Left forelimb (tissue), 1 donor: Measurements from ENCODE around the gene PTH1R.

Experiments used
- DNase-seq: peaks from one replicate; pipeline ENCODE4 v3.0.0-alpha.2; 2018; ENCODE audit warnings: low spot score

The PTH1R gene

DNA sequence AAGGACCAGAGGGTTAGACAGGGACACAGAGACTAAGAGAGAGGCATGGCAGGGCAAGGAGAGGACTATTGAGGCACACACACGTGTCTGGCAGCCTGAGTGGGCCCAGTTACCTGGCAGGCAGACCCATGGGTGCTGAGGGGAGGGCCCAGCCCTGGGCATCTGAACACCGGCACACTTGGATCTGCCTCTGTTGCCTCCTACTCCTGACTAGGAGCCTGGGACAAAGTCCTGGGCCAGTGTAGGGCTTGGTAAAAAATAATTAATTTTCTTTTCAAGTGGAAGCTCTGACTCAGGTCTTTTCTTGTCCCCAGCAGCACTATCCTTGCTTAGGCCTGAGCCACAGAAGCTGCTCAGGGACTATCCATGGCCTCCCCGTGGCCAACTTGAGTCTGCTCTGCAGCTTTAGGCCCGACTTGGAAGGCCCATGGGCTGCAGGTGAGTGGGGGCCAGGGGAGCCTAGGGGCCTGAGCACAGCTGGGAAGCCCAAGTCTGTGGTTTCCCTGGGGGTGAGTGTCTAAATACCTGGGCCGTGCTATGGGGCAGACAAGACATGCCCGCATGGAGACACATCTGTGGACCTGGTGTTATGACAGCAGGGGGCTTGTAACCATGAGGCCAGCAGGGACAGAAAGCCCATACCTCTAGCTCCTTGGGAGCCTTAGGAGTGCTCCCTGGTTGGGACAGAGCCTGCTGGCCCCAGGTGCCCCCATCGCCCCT, at the start of gene PTH1R:
TSS of gene PTH1R (plus strand) at position 316 of the 720 bp plus-strand sequence. CDS start 5,839 bp downstream, outside the sequence.
- no peak for DNase-seq

DNA sequence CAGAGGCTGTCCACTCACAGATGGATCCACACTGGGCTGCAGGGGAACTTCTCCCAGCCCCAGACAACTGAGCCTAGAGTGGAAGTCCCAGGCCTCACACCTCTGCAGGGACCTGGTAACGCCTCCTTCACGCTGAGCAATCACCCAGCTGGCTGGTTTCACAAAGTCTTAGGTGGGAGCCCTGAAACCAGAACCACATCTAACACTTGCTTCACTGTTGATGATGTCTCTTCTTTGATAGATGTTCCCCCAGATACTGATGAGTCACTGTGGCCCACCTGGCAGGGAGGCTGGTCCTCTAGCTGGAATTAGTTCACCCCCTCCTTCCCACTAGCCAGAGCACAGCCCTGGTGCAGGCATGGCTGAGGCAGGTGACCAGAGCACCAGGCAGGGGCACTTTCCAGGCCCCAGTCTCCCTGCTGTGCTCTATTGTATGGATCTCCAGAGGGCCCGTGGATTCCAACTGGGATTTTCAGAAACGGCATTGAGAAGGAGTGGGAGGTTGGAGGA, 47.8 kb upstream of the PTH1R start:
- no peak for DNase-seq

DNA sequence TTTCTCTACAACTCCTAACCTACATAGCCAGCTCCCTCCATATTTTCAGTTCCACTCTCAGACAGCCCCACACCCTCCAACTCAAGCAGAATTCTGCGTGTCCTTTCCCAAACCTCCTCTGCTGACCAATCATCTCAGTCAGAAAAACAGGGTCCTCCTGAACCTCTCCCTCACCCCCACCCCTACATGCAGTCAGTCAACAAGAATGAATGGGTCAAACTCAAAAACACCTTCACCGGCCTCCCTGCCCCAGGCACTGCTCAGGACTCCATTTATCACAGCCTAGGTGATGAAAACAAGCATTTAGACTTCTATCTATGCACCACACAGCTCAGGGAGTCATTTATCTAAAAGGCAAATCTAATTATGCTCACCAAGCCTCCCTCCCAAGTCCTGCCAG, 46.7 kb upstream of the PTH1R start:
- DNase-seq, result no peak

DNA sequence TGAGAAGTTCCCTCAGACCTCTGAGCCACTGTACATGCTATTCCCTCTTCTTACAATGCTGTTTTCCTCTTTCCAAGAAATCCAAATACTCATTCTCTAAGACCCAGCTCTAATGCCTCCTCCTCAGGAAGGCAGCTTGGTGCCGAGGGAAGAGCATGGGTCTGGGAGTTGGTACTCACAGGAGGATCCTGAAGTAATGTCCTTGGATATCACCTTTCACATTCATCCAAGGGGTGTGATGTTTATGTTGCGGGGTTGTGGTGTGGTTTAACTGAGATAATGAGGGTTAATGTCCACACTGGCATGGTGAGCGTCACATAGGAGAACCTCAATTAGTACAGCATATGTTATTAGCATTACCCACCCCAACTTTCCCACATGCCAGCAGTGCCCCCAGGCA, 46.2 kb upstream of the PTH1R start:
- DNase-seq, result no peak

DNA sequence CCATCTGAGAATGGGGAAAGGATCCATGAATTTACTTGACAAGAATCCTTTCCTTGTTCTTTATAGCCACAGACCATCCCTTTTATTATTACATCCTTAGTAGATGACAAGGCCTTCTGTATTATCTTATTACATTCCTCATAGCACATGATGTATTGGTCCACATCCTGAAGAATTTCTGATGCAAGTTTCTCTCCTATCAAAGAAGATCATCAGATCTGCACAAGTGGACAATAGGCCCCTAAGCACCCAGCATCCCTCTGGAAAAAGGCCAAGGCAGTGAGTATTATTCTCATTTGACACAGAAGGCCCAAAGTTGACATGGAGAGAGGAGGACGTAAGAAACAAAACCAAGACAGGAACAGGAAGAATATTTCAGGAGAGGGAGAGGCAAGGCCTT, 45.7 kb upstream of the PTH1R start:
- DNase-seq, result no peak

DNA sequence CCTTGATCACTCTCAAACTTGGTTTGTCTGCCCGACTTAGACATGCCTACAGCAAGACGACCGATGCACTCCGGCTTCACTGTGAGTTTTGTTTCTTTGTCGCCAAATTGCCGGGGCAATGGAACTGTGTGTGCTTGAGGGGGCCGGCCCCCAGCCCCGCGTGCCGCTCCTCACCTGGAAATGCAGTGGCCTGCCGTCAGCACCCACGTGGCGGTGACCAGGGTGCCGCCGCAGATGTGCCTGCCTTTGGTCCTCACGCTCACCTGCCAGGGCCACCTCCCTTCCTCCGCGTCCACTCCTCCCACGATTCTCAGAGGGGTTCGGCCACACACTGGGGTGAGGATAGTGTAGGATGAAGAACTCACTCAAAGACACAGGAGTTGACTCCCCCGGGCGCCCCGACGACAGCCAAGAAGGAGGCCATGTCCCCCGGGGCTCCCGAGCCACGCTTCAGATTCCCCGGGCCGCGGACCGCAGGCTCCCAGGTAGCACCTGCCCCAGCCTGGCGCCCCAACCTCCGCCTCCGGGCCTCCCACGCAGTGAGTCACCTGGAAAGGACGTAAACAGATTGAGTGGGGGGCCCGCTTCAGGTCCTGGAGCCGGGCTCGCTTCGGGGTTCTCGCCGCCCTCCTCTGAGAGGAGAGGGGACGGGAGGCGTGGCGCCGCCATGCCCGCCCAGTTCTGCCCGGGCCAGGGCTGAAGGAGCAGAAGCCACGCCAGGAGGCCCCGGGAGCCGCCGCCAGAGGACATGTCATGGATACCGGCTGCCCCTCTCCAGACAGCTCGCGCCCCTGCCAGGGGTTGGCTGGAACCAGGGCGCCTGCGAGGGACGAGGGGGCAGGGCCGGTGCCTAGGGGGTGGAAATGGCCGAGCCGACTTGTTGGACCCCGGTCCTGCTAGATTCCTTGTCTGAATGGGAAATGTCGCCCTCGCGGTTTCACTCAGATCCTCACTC, 43.9 kb upstream of the PTH1R start:
- DNase-seq, result no peak

DNA sequence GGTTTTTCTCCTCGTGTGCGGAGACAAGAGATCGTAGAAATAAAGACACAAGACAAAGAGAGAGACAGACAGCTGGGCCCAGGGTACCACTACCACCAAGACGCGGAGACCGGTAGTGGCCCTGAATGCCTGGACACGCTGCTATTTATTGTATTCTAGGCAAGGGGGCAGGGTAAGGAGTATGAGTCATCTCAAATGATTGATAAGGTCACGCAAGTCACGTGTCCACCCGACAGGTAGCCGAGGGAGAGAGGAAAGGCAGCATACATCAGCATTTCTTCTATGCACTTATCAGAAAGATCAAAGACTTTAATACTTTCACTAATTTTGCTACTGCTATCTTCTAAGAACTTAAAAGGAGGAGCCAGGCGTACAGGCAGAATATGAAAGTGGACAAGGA, 42.5 kb upstream of the PTH1R start:
- DNase-seq, result no peak

DNA sequence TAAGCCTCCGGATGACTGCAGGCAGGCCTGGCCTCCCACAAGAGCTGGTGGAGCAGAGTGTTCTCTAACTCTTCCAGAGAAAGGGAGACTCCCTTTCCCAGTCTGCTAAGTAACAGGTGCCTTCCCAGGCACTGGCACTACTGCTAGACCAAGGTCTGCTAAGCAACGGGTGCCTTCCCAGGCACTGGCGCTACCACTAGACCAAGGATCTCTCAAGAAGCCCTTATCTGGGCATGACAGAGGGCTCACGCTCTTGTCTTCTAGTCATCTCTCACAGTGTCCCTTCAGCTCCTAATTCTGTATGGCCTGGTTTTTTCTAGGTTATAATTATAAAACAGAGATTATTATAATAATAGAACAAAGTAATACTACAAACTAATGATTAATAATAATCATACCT, 42.0 kb upstream of the PTH1R start:
- no peak for DNase-seq

DNA sequence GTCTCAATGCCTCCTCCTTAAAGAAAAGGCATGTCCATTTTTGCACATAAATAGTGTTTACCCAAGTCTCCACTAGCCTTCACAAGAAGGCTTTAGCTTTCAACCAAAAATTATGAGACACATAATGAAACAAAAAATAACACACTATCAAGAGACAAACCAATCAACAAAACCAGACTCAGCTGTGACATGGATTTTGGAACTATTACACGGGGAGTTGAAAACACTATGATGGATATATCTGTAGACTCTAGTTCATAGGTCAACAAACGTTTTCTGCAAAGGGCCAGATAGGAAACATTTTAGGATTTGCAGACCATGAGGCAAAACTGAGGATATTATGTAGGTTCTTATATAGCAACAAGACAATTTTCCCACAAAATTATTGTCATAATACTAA, 39.2 kb upstream of the PTH1R start:
- no peak for DNase-seq

DNA sequence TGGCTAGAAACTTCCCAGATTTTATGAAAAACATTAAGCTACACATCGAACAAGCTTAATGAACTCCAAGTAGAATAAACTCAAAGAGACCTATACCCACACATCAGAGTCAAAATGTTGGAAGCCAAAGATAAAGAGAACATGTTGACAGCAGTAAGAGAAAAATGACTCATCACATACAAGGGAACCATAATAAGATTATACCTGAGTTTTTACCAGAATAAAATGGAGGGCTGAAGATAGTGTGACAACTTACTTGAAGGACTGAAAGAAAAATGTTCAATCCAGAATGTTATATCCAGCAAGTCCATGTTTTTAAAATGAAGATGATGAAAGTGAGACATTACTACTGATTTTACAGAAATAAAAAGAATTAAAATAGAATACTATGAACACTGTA, 37.0 kb upstream of the PTH1R start:
- DNase-seq, result no peak

DNA sequence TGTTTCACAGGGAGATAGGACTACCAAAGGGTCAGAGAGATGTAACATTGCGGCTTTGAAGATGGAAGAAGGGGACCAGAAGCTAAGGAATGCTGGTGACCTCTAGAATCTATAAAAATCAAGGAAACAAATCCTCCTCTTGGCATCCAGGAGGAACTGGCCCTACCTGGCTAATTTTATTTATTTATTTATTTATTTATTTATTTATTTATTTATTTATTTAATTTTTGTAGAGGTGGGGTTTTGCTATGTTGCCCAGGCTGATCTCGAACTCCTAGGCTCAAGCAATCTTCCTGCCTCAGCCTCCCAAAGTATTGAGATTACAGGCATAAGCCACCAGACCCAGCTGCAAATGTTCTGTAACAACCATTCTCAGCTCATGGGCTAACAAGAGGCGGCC, 34.0 kb upstream of the PTH1R start:
- DNase-seq, result no peak

DNA sequence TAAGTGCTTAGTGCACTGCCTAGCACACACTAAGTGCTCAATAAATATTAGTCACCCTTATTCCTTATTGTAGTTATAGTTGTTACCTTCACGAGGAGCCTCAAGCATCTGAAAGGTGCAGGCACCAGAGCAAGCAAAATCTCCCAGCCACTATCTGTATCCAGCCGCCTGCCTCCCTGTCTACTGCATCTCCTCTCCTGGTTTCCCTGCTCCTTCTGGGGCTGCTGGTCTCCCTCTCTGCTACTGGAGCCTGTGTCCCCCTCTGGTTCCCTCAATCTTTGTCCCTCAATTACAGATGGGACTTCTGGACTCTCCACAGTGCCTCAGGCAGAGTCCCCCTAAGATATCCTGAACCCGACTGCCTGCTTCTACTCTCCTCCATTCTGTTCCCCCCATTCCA, 33.1 kb upstream of the PTH1R start:
- no peak for DNase-seq

DNA sequence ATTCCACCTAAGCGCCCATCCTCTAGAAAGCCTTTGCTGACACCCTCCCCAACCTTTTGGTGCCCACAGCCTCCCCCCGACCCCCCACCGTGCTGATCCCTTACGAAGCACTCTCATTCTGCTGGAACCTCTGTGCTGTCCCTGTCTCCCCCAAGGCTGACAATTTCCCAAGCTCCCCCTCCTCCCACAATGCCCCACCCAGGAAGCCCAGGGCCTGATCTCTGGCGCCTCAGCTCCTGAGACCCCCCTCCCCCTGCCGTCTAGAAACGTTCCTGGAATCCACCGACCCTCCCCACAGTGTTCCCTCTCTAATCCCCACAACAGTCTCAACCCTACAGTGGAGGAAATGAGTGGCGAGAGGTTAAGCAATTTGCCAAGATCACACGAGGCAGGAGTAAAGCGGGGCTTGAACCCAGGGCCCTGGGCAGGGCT, 32.6 kb upstream of the PTH1R start:
- DNase-seq, result no peak

DNA sequence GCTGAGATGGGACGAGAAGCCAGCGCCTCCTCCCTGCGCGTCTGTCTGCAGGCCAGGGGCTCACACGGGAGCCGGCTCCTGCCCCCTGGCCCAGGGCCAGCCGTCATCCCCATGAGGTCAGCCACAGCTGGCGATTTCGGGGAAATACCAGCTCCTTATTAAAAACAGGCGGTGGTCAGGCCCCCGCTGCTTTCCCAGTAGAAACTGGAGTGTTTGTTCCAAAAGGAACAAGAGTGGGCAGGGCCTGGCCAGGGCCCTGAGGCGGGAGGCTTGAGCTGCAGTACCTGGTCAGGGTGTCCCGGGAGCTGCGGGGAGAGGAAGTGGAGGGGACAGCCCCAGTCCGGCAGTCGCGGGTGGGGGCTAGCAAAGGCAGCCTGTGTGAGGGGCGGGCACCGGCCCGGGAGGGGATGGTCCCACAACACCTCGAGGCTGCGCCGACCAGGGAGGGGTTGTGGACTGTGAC, 32.1 kb upstream of the PTH1R start:
- DNase-seq, result peak; percentile 86

DNA sequence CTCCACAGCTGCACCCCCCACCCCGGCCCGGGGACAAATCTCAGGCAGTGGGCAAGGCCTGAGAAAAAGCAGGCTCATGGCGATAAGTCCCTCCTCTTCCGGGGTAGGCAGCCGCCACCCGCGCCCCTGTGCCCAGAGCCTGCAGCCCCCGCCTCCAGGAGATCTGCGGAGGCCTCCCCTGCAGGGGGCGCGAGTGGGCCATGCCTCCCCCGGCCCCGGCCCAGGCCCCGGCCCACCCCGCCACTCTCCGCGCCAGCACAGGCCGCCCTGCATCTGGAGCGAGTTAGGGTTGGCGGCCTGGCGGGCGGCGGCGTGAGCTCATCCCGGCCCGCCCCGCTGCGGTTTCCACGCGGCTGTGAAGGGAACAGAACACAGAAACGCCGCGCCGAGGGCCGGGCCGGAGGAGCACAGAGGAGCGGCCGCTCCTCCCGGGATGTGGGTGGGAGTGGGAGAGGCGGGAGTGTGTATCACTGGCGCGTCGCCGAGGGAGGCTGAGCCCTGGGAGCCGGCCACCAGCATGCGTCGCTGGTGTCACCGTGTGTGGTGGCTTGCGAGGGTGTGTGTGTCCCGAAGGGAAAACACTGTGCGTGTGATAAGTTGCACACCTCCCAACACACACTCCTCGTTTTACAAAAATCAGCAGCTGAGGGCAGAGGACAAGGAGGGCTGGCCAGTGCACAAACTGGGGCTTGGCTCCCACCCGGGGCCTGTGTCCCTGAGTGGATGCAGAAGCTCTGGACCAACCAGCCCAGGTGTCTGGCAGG, 31.5 kb upstream of the PTH1R start:
- DNase-seq, result peak; percentile 93

DNA sequence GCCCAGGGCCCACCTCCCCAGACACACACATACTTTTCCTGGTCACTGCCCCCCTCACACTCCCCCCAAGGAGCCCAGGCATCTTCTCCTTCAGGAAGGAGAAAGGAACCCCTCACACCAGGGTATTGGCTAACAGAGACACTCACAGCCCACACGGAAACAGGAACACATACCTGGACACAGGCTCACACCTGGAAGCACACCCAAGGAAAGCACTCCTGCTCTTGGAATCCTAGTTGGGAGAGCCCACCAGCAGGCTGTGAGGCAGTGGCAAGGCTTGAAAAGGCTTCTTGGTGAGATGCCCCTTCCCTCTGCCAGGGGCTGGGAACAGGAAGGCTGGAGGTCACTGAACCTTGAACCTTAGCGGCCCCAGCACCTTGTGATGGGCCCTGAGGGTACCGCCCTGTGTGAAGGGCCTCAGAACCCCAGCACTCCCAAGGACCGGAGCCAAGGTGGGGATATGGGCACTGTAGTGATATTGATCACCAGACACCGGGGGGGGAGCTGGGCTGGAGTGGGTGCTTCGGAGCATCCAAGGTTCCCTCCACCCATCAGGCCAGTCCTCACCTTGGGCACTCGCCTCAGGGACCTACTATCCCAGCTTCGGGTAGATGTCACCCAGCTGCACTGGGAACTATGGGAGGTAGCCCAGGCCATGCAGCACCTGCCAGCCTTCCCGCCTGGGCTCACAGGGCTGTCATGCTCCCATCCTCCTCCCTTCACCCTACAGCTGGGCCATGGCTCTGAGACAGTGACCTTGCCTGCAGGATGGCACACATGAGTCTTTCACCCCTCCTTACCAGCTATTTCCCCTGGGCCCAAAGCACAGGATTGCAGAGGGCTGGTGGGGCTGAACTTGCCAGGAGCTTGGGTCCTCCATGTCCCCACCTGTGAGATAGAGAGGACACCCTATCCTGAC, 30.6 kb upstream of the PTH1R start:
- DNase-seq, result peak; percentile 60

DNA sequence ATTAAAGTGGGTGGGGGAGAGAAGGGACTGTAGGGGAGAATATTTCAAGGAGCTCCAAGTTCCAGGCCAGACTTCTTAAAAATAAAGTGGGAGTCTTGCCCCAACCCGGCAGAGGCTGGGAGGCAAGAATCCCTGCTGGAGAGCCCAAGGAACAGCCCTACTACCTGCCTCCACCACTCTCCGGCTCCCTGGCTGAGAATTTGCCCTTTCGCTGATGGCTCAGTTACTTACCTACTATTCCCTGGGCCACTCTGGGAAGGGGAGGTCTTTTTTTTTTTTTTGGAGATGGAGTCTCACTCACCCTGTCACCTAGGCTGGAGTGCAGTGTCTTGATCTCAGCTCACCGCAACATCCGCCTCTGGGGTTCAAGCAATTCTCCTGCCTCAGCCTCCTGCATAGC, 29.8 kb upstream of the PTH1R start:
- DNase-seq, result no peak

DNA sequence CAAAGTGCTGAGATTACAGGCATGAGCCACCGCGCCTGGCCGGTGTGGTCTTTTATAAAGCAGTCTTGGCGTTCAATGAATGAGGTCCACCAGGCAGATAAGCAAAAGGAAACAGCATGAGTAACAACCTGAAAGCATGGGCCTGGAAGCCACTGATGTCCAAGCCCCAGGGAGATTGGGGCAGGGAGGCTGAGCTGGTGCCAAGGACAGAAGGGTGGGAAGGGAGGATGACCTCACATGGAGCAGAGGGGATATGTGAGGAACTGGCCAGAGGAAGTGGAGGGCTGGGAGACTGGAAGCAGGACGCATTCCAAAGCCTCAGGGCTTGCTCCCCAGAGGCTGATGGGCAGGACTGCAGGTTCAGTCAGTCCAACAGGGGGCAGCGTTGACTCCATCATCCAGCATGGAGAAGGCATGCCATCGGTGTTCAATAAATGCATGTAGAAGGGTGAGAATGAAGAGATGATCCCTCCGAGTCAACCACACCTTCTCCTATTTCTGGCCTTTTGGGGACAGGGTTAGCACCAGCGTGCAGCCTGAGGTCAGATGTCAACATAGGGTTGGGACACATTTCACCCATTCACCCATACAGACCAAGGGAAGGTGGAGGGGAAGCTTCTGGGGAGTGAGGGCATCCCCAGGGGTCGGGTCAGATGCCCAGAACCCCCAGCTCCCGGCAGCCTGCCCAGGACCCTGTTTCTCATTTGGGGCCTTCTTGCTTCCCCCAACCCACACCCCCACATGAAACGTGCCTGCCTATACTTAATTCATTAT, 29.1 kb upstream of the PTH1R start:
- peak; percentile 65 for DNase-seq

DNA sequence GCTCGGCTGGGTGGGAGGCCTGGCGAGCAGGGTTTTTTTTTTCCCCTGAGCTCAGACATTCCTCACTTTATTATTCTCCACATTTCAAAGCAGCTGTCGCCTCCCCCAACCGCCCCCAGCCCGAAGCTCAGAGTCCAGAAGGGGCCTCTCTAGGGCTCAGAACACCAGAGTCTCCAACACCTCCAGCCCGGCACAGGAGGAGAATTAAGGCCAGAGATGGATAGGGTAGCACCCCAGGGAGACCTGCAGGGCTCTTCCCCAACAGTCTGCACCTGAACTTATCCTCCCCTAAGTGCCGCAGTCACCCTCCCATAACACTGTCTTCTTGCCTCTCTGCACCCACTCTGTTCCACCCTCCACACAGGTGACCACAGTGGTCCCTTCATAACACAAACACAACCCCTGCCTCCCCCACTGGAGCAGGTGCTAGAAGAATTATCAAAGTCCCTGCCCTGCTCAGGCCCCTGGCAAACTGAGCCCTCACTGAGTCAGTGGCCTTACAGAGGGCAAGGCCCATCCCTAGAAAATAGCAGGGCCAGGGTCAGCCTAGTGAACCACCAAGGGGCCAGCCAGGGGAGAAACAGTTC, 28.4 kb upstream of the PTH1R start:
- DNase-seq, result no peak
